Neuronal stem cell (in vitro differentiated cells): ENCODE data around the gene ACTL10. TPM values are rescaled to one million over a fixed set of nuclear protein-coding genes. Genes with fewer than 3 reads are reported as not detected.

Experiments
- DNase-seq: peaks from one replicate; pipeline ENCODE4 v3.0.0-alpha.2; 2013; ENCODE audit warnings: low spot score
- H2AFZ ChIP-seq: one replicate; pipeline ENCODE4 v1.6.1; 2013; ENCODE audit warnings: mild to moderate bottlenecking, low read length, inconsistent platforms
- H2AK5ac ChIP-seq: 2 replicates; pipeline ENCODE4 v1.6.1; 2013; ENCODE audit warnings: low read depth, mild to moderate bottlenecking, inconsistent platforms, low read length, moderate library complexity, mixed read lengths
- H2BK120ac ChIP-seq: 2 replicates; pipeline ENCODE4 v1.6.1; 2013; ENCODE audit warnings: low read depth, mild to moderate bottlenecking, inconsistent platforms, low read length, moderate library complexity, mixed read lengths
- H2BK12ac ChIP-seq: one replicate; pipeline ENCODE4 v1.6.1; 2013; ENCODE audit warnings: low read length, inconsistent platforms
- H2BK15ac ChIP-seq: 2 replicates; pipeline ENCODE4 v1.6.1; 2013; ENCODE audit warnings: mild to moderate bottlenecking, low read length, inconsistent platforms, mixed read lengths
- H2BK5ac ChIP-seq: one replicate; pipeline ENCODE4 v1.6.1; 2013; ENCODE audit warnings: inconsistent platforms, mild to moderate bottlenecking, low read length, moderate library complexity
- H3K14ac ChIP-seq: one replicate; pipeline ENCODE4 v1.6.1; 2013; ENCODE audit warnings: low read length, inconsistent platforms
- H3K18ac ChIP-seq: 2 replicates; pipeline ENCODE4 v1.6.1; 2013; ENCODE audit warnings: low read length, inconsistent platforms
- H3K23ac ChIP-seq: 2 replicates; pipeline ENCODE4 v1.6.1; 2013; ENCODE audit warnings: low read depth, mild to moderate bottlenecking, mixed read lengths, low read length, inconsistent platforms; ENCODE audit not compliant: poor library complexity
- H3K27ac ChIP-seq: replicated peaks from 3 replicates; pipeline ENCODE4 v1.5.1; 2013; ENCODE audit warnings: low read length, inconsistent platforms
- H3K27me3 ChIP-seq, 3 experiments: 2 replicates each; pipeline ENCODE4 v1.6.1; 2013; ENCODE audit warnings: low read length in 3 of 3, mild to moderate bottlenecking in 2 of 3, inconsistent platforms in 1 of 3, low read depth in 1 of 3, mixed read lengths in 1 of 3, moderate library complexity in 1 of 3; ENCODE audit not compliant: control insufficient read depth in 3 of 3, insufficient read depth in 3 of 3
- H3K36me3 ChIP-seq, 2 donors: replicated peaks in 1 of 2; 2 replicates each; pipeline ENCODE4 v1.6.1; 2013; ENCODE audit warnings: low read length in 2 of 2; ENCODE audit not compliant: control insufficient read depth in 2 of 2, insufficient read depth in 2 of 2
- H3K4ac ChIP-seq: 2 replicates; pipeline ENCODE4 v1.6.1; 2013; ENCODE audit warnings: inconsistent platforms, mild to moderate bottlenecking, low read length, moderate library complexity
- H3K4me1 ChIP-seq, 2 donors: 1 replicate in 1 of 2; 2 replicates in 1 of 2; pipeline ENCODE4 v1.6.1; 2013; ENCODE audit warnings: low read length in 2 of 2, low read depth in 1 of 2; ENCODE audit not compliant: control insufficient read depth in 2 of 2, insufficient read depth in 1 of 2
- H3K4me2 ChIP-seq: one replicate; pipeline ENCODE4 v1.6.1; 2013; ENCODE audit warnings: mild to moderate bottlenecking, low read length, inconsistent platforms; ENCODE audit not compliant: insufficient read depth, poor library complexity, severe bottlenecking
- H3K4me3 ChIP-seq, 2 donors: 2 replicates each; pipeline ENCODE4 v1.5.1; 2013; ENCODE audit warnings: low read length in 2 of 2, mild to moderate bottlenecking in 2 of 2, inconsistent platforms in 1 of 2, moderate library complexity in 1 of 2
- H3K79me1 ChIP-seq: one replicate; pipeline ENCODE4 v1.6.1; 2013; ENCODE audit warnings: low read depth, mild to moderate bottlenecking, inconsistent platforms, low read length, moderate library complexity
- H3K9ac ChIP-seq: one replicate; pipeline ENCODE4 v1.6.1; 2013; ENCODE audit warnings: mild to moderate bottlenecking, low read depth, low read length, inconsistent platforms; ENCODE audit not compliant: poor library complexity
- H3K9me3 ChIP-seq, 2 donors: replicated peaks in 1 of 2; 2 replicates each; pipeline versions ENCODE3 to v1.6.1; 2013; ENCODE audit warnings: low read length in 2 of 2, mild to moderate bottlenecking in 2 of 2, inconsistent platforms in 1 of 2, low read depth in 1 of 2, mixed read lengths in 1 of 2, moderate library complexity in 1 of 2; ENCODE audit not compliant: control insufficient read depth in 2 of 2, insufficient read depth in 1 of 2
- H4K8ac ChIP-seq: one replicate; pipeline ENCODE4 v1.6.1; 2013; ENCODE audit warnings: low read depth, mild to moderate bottlenecking, inconsistent platforms, low read length, moderate library complexity
- H4K91ac ChIP-seq: one replicate; pipeline ENCODE4 v1.6.1; 2013; ENCODE audit warnings: low read length, low read depth, mild to moderate bottlenecking, inconsistent platforms; ENCODE audit not compliant: poor library complexity
- WGBS, 2 donors: extraction: QIAGEN DNeasy Blood & Tissue Kit; methylation state at CpG; one replicate each; pipeline ENCODE4 v1.1.7; 2013; ENCODE audit warnings: missing lambda C conversion rate in 2 of 2, mixed read lengths in 1 of 2; ENCODE audit not compliant: insufficient read length in 2 of 2, insufficient replicate concordance in 1 of 2; ENCODE audit errors: extremely low coverage in 2 of 2; 5-methylcytosine and 5-hydroxymethylcytosine counted together
- polyA plus RNA-seq, 2 experiments: library from polyadenylated mRNA; stranded (reverse); fragments of 200-250 nt; gene quantifications; one replicate each; pipeline ENCODE4 v1.2.3, GENCODE V29; 2013

The ACTL10 gene
- polyA plus RNA-seq (2013, experiment 1 of 2), result 0.04 TPM
- polyA plus RNA-seq (2013, experiment 2 of 2), result 0.03 TPM

GRCh38 chr20:33666293-33667244, at the start of gene ACTL10:
ACTL10 (plus strand) TSS chr20:33666943; CDS start chr20:33667498, 555 bp downstream.
- Histone ChIP-seq H3K4me1 (peaks cover 5 to 10% of the 10 kb centered on the region in 2 donors), H2AK5ac (peak within 1 kb of the TSS; percentile 85), H3K27me3 (peaks cover 0 to 4% (median 0%) of the 10 kb centered on the region in 3 experiments), H3K14ac (no peak within 1 kb of the TSS), H3K9me3 (no peaks in the 10 kb centered on the region), H3K4me2 (peak within 1 kb of the TSS; percentile 55), H2BK15ac (no peak within 1 kb of the TSS), H3K9ac (peak within 1 kb of the TSS; percentile 82), H4K8ac (no peak within 1 kb of the TSS), H3K4ac (no peak within 1 kb of the TSS), H2BK120ac (no peak within 1 kb of the TSS), H3K4me3 (peak within 1 kb of the TSS in 1 of 2 donors; percentile 74), H2AFZ (no peak within 1 kb of the TSS), H3K79me1 (no peaks in the 10 kb centered on the region), H3K27ac (peak within 1 kb of the TSS; percentile 1), H3K23ac (peak within 1 kb of the TSS; percentile 86), H3K36me3 (peaks cover 2 to 33% of the 10 kb centered on the region in 2 donors), H3K18ac (peak within 1 kb of the TSS; percentile 69), H4K91ac (no peak within 1 kb of the TSS), H2BK12ac (peak within 1 kb of the TSS; percentile 86), H2BK5ac (no peak within 1 kb of the TSS)
- no CpG with 5 or more reads among the region's 50 CpGs for WGBS, 2 donors
- DNase-seq, result peak; percentile 77

GRCh38 chr20:33621717-33622400, 44.9 kb upstream of the ACTL10 start:
- no peak overlapping the region for H2BK15ac ChIP-seq
- no peak overlapping the region for H2AFZ ChIP-seq
- H3K9ac ChIP-seq, result no peak overlapping the region
- H3K4me1 ChIP-seq, result peaks cover 0 to 3% of the 10 kb centered on the region in 2 donors
- no peak overlapping the region for H3K4ac ChIP-seq
- H3K9me3 ChIP-seq, result peaks cover 0 to 2% of the 10 kb centered on the region in 2 donors
- no peak overlapping the region for H3K27ac ChIP-seq
- H4K8ac ChIP-seq, result no peak overlapping the region
- H3K14ac ChIP-seq, result no peak overlapping the region
- H3K27me3 ChIP-seq, result no peaks in the 10 kb centered on the region
- H3K36me3 ChIP-seq, result peaks cover 11 to 56% of the 10 kb centered on the region in 2 donors
- H3K23ac ChIP-seq, result no peak overlapping the region
- no peak overlapping the region for H4K91ac ChIP-seq
- H3K18ac ChIP-seq, result no peak overlapping the region
- no peak overlapping the region for H2AK5ac ChIP-seq
- no peak overlapping the region for H3K4me2 ChIP-seq
- no peak for DNase-seq
- no peak overlapping the region for H2BK12ac ChIP-seq
- H2BK5ac ChIP-seq, result no peak overlapping the region
- H2BK120ac ChIP-seq, result no peak overlapping the region
- no CpG with 5 or more reads among the region's 4 CpGs for WGBS, 2 donors
- H3K79me1 ChIP-seq, result no peaks in the 10 kb centered on the region
- H3K4me3 ChIP-seq, result no peak overlapping the region

- Histone ChIP-seq H3K27ac (no peak overlapping the region), H3K79me1 (no peaks in the 10 kb centered on the region), H3K4me1 (peaks cover 0 to 3% of the 10 kb centered on the region in 2 donors), H3K36me3 (peaks cover 11 to 60% of the 10 kb centered on the region in 2 donors), H3K18ac (no peak overlapping the region), H4K91ac (no peak overlapping the region), H3K27me3 (no peaks in the 10 kb centered on the region), H3K9me3 (peaks cover 0 to 2% of the 10 kb centered on the region in 2 donors), H2BK15ac (no peak overlapping the region), H3K4me2 (no peak overlapping the region), H3K9ac (peak overlapping the region; percentile 50), H3K4ac (no peak overlapping the region), H3K23ac (no peak overlapping the region), H2AFZ (no peak overlapping the region), H2BK5ac (no peak overlapping the region), H2BK12ac (no peak overlapping the region), H3K14ac (no peak overlapping the region), H3K4me3 (no peak overlapping the region), H2AK5ac (no peak overlapping the region), H2BK120ac (no peak overlapping the region), H4K8ac (no peak overlapping the region)
- DNase-seq, result no peak
- WGBS, 2 donors, result no CpG with 5 or more reads among the region's 10 CpGs
Observed at GRCh38 chr20:33622705-33623365, 43.9 kb upstream of the ACTL10 start.
